Heart left ventricle (tissue), 13 donors: Measurements from ENCODE around the gene PUDP.

ENCODE experiments used
- POLR2A ChIP-seq, 2 donors: fragments of 450-650 bp; IDR thresholded peaks; one replicate each; pipeline ENCODE4 v1.6.1; 2017; ENCODE audit warnings: antibody characterized with exemption in 2 of 2, mild to moderate bottlenecking in 2 of 2, moderate library complexity in 2 of 2
- TF ChIP-seq, protein P1 (sequence below), 12 donors: fragments of 200-600 bp; sonication (generic) in 4 of 12; IDR thresholded peaks; one replicate each; pipeline versions ENCODE4 v1.5.0 to v1.8.0; 2018 to 2022; ENCODE audit warnings: antibody characterized with exemption in 12 of 12, mild to moderate bottlenecking in 5 of 12
- donor health status: ischemic (EF 13 %, LVEDD 7.1; RV severe dilation, severe dysfunction).
- donor health status: DM: no; HTN: yes; CAD: no.
- donor health status: DM: no; HTN: no; CAD: no.
- donor health status: ischemic (EF 25% LVEDD 6.9; RV normal size, moderate dysfunction).
- donor health status: ischemic (EF 25% LVEDD 5.7; RV mildly dilated, moderate dysfunction).
- donor health status: ischemic (EF 35%, LVEDD 5.7; RV mildly dilated, moderate dysfunction).
- donor health status: nonischemic (EF 11% LVEDD 7.7; RV severe dilation, severe dysfunction).
- donor health status: DM: yes; HTN: yes; CAD: no.
- donor health status: PGD.
- donor health status: ischemic (EF 29% LVEDD 5.4; RV normal size, mild dysfunction).
- donor health status: nonischemic (EF 23%, LVEDD 6.1; RV moderate dilation, normal function).

GRCh38 chrX:7143941-7144525 is 3.9 kb downstream of the PUDP start:
- TF ChIP-seq, protein P1, sequence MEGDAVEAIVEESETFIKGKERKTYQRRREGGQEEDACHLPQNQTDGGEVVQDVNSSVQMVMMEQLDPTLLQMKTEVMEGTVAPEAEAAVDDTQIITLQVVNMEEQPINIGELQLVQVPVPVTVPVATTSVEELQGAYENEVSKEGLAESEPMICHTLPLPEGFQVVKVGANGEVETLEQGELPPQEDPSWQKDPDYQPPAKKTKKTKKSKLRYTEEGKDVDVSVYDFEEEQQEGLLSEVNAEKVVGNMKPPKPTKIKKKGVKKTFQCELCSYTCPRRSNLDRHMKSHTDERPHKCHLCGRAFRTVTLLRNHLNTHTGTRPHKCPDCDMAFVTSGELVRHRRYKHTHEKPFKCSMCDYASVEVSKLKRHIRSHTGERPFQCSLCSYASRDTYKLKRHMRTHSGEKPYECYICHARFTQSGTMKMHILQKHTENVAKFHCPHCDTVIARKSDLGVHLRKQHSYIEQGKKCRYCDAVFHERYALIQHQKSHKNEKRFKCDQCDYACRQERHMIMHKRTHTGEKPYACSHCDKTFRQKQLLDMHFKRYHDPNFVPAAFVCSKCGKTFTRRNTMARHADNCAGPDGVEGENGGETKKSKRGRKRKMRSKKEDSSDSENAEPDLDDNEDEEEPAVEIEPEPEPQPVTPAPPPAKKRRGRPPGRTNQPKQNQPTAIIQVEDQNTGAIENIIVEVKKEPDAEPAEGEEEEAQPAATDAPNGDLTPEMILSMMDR (IDR thresholded peaks at IDR 0.05): no peak
- TF ChIP-seq POLR2A (IDR thresholded peaks at IDR 0.05): no peak
